K562 (cell line): ENCODE measurements around the gene WDR86. TPM values are rescaled to one million over a fixed set of nuclear protein-coding genes. Genes with fewer than 3 reads are reported as not detected.

ENCODE experiments used
- ATAC-seq: fragments of 200-7000 bp; cut with Tn5 transposase; 3 replicates; pipeline ENCODE4 v1.9.1; 2020; ENCODE audit warnings: moderate library complexity
- BruUV-seq: library from RNA; stranded (reverse); fragments of 400-500 nt; replicated peaks from 2 replicates; lab custom pipeline; 2021; lab: Mats Ljungman, UMichigan
- CTCF ChIA-PET: fragments of 300-600 bp; formaldehyde crosslinking; extraction: SDS; loops from one replicate; lab custom pipeline; 2021; ENCODE audit warnings: low intra/inter-chr PET ratio; lab: Yijun Ruan, JAX
- POLR2A ChIA-PET: fragments of 300-600, 350-650 bp; sonication (Branson Sonifier 250); formaldehyde crosslinking; extraction: SDS; loops from one replicate; lab custom pipeline; 2021; ENCODE audit warnings: antibody characterized with exemption, inconsistent platforms; lab: Yijun Ruan, JAX
- DNase-seq, 4 experiments: peaks; one replicate each; pipeline versions ENCODE4 v3.0.0 to v3.0.0-alpha.2; 2011 to 2018; ENCODE audit warnings: low spot score in 3 of 4, mixed read lengths in 3 of 4; ENCODE audit errors: extremely low read depth in 1 of 4
- FAIRE-seq: peaks from 2 replicates; lab custom pipeline; 2011; peaks lifted over from hg19 to GRCh38; lab: Jason Lieb, UNC
- H2AFZ ChIP-seq: 2 replicates; pipeline ENCODE4 v1.6.0; 2011; ENCODE audit warnings: low read depth, low read length, control low read depth, inconsistent platforms
- H3K27ac ChIP-seq: fragments of 200-600 bp; 3 replicates; pipeline ENCODE4 v1.8.0; 2011; ENCODE audit warnings: low read depth, mild to moderate bottlenecking, control low read depth, inconsistent platforms, low read length, moderate library complexity, mixed read lengths; ENCODE audit errors: extremely low read depth
- H3K27me3 ChIP-seq, 2 experiments: fragments of 300-600 bp in 1 of 2; 2 replicates in 1 of 2; 3 replicates in 1 of 2; pipeline versions ENCODE4 v1.6.0 to v1.8.0; 2011; ENCODE audit warnings: inconsistent platforms in 2 of 2, low read length in 2 of 2, mild to moderate bottlenecking in 1 of 2, mixed read lengths in 1 of 2, moderate library complexity in 1 of 2; ENCODE audit not compliant: control insufficient read depth in 2 of 2, insufficient read depth in 2 of 2
- H3K36me3 ChIP-seq: fragments of 300-600 bp; 3 replicates; pipeline ENCODE4 v1.8.0; 2011; ENCODE audit warnings: mild to moderate bottlenecking, low read length, inconsistent platforms; ENCODE audit not compliant: control insufficient read depth, insufficient read depth
- H3K4me1 ChIP-seq, 2 experiments: fragments of 200-600 bp in 1 of 2; replicated peaks in 1 of 2; 2 replicates in 1 of 2; 3 replicates in 1 of 2; pipeline versions ENCODE4 v1.5.1 to v1.8.0; 2011; ENCODE audit warnings: inconsistent platforms in 2 of 2, low read length in 2 of 2, mild to moderate bottlenecking in 1 of 2, mixed read lengths in 1 of 2, moderate library complexity in 1 of 2; ENCODE audit not compliant: control insufficient read depth in 2 of 2, insufficient read depth in 2 of 2
- H3K4me2 ChIP-seq: 2 replicates; pipeline ENCODE4 v1.6.1; 2011; ENCODE audit warnings: low read length, control low read depth, inconsistent platforms, mixed read lengths; ENCODE audit not compliant: insufficient read depth
- H3K4me3 ChIP-seq: fragments of 200-600 bp; sonication (generic), shearing (Covaris generic); 2 replicates; pipeline ENCODE4 v1.5.1; 2016; ENCODE audit warnings: control low read depth, inconsistent platforms
- H3K79me2 ChIP-seq: fragments of 200-600 bp; 3 replicates; pipeline ENCODE4 v1.8.0; 2011; ENCODE audit warnings: low read length, inconsistent platforms; ENCODE audit not compliant: control insufficient read depth, insufficient read depth
- H3K9ac ChIP-seq, 2 experiments: 2 replicates each; pipeline versions ENCODE4 v1.6.0 to v1.6.1; 2011; ENCODE audit warnings: low read depth in 2 of 2, low read length in 2 of 2, control low read depth in 1 of 2, inconsistent platforms in 1 of 2, mild to moderate bottlenecking in 1 of 2, mixed read lengths in 1 of 2; ENCODE audit not compliant: insufficient read depth in 1 of 2
- H3K9me1 ChIP-seq: one replicate; pipeline ENCODE4 v1.6.0; 2011; ENCODE audit warnings: inconsistent platforms, mild to moderate bottlenecking, low read length, moderate library complexity; ENCODE audit not compliant: control insufficient read depth, insufficient read depth
- H3K9me3 ChIP-seq: replicated peaks from 2 replicates; pipeline ENCODE4 v1.5.1; 2011; ENCODE audit warnings: low read depth, low read length, inconsistent platforms; ENCODE audit not compliant: control insufficient read depth, insufficient read depth
- H4K20me1 ChIP-seq: replicated peaks from 2 replicates; pipeline ENCODE4 v1.6.1; 2011; ENCODE audit warnings: low read length, inconsistent platforms, mixed read lengths; ENCODE audit not compliant: control insufficient read depth, insufficient read depth
- ARHGAP35 ChIP-seq: fragments of 450-650 bp; IDR thresholded peaks from 2 replicates; pipeline ENCODE4 v1.6.1; 2018; ENCODE audit not compliant: partially characterized antibody
- DPF2 ChIP-seq: fragments of 450-650 bp; IDR thresholded peaks from 2 replicates; pipeline ENCODE4 v1.6.1; 2016
- ELF1 ChIP-seq: fragments of 200-800 bp; sonication (Bioruptor generic); IDR thresholded peaks from 2 replicates; pipeline ENCODE4 v1.6.1; 2016; ENCODE audit warnings: missing genetic modification characterization, missing compliant biosample characterization
- KDM1A ChIP-seq, 2 experiments: fragments of 450-650 bp; IDR thresholded peaks; 2 replicates each; pipeline ENCODE4 v1.6.1; 2016; ENCODE audit warnings: mild to moderate bottlenecking in 2 of 2
- MAZ ChIP-seq, 2 experiments: fragments of 450-650 bp in 1 of 2; sonication (generic) in 1 of 2; formaldehyde crosslinking; IDR thresholded peaks in 1 of 2; conservative IDR thresholded peaks in 1 of 2; 2 replicates each; pipeline versions ENCODE4 v1.4.0 to v1.5.0; 2020; ENCODE audit warnings: mild to moderate bottlenecking in 1 of 2, missing genetic modification reagents in 1 of 2
- NR2C1 ChIP-seq, 2 experiments: fragments of 450-650 bp; IDR thresholded peaks; 2 replicates each; pipeline ENCODE4 v1.6.1; 2017; ENCODE audit warnings: mild to moderate bottlenecking in 2 of 2, antibody characterized with exemption in 1 of 2, inconsistent platforms in 1 of 2, missing compliant biosample characterization in 1 of 2, missing genetic modification characterization in 1 of 2
- NRF1 ChIP-seq, 2 experiments: fragments of 450-650 bp; IDR thresholded peaks in 1 of 2; conservative IDR thresholded peaks in 1 of 2; 2 replicates each; pipeline ENCODE4 v1.6.1; 2014; ENCODE audit warnings: mild to moderate bottlenecking in 2 of 2
- PPARD ChIP-seq: fragments of 250-450 bp; sonication (Bioruptor Pico); IDR thresholded peaks from 2 replicates; pipeline ENCODE4 v1.8.0; 2022; ENCODE audit warnings: inconsistent platforms, mild to moderate bottlenecking, moderate library complexity
- RB1 ChIP-seq: fragments of 450-650 bp; IDR thresholded peaks from 2 replicates; pipeline ENCODE4 v1.6.1; 2017; ENCODE audit warnings: low read depth, mild to moderate bottlenecking
- SRSF1 ChIP-seq: fragments of 200-400 bp; formaldehyde crosslinking; IDR thresholded peaks from 2 replicates; pipeline ENCODE4 v1.6.1; 2017; ENCODE audit warnings: mild to moderate bottlenecking, low read depth, low read length, moderate library complexity
- STAG1 ChIP-seq: sonication (generic); formaldehyde crosslinking; IDR thresholded peaks from 2 replicates; pipeline ENCODE4 v1.5.0; 2020; ENCODE audit warnings: missing genetic modification reagents, borderline replicate concordance
- TBP ChIP-seq: optimal IDR thresholded peaks from 2 replicates; pipeline ENCODE3; 2011; ENCODE audit warnings: low read depth, low read length, improper control_type of control experiment
- WGBS: fragments of 100-300 bp; shearing (Covaris generic); methylation state at CpG from one replicate; pipeline ENCODE4 v1.1.6; 2016; ENCODE audit warnings: low coverage, mixed read lengths; ENCODE audit not compliant: insufficient coverage; ENCODE audit errors: missing lambda C conversion rate; 5-methylcytosine and 5-hydroxymethylcytosine counted together
- in situ Hi-C: fragments of 300-500 bp; cut with MboI; formaldehyde crosslinking; loops from 4 replicates; pipeline ENCODE4 v1.15.0; 2018; ENCODE audit warnings: inconsistent platforms, mixed read lengths
- intact Hi-C: fragments of 100-400 bp; cut with micrococcal nuclease; formaldehyde crosslinking; loops from 2 replicates; pipeline ENCODE4 v1.14.2; 2022
- polyA plus RNA-seq, 8 experiments: library from polyadenylated mRNA; depleted of rRNA in 4 of 8; stranded (reverse) in 5 of 8; unstranded in 3 of 8; fragments of >200 nt; fragmentation: Nextera tagmentation in 2 of 8; fragmentation: Illumina TruSeq in 1 of 8; extraction: Ambion mirVana in 2 of 8; extraction: Trizol in 1 of 8; gene quantifications; 2 replicates each; pipeline versions ENCODE4 v1.2.1 to v1.2.3, GENCODE V29; 2011 to 2014; ENCODE audit warnings: inconsistent platforms in 1 of 8, missing spikeins in 1 of 8
- total RNA-seq, 7 experiments: library from RNA; depleted of rRNA in 6 of 7; stranded (reverse); fragments of >200 nt in 6 of 7; fragmentation: Illumina TruSeq in 2 of 7; extraction: Trizol in 2 of 7; gene quantifications; 2 replicates each; pipeline versions ENCODE4 v1.2.1 to v1.2.3, GENCODE V29; 2011 to 2021; ENCODE audit warnings: low replicate concordance in 1 of 7
- TF ChIP-seq, protein P1 (sequence below): sonication (generic); formaldehyde crosslinking; IDR thresholded peaks from 2 replicates; pipeline ENCODE4 v1.5.0; 2020; ENCODE audit warnings: missing genetic modification reagents
- TF ChIP-seq, protein P2 (sequence below): fragments of 250-450 bp; sonication (Bioruptor Pico); IDR thresholded peaks from 2 replicates; pipeline ENCODE4 v1.5.0; 2022; ENCODE audit warnings: mild to moderate bottlenecking

The WDR86 gene
- total and polyA plus RNA-seq, 9 of the 15 experiments (the other 6 are each of a cell fraction or from before 2014, with no cell fraction given) = 0.24 TPM; not detected in 8

DNA sequence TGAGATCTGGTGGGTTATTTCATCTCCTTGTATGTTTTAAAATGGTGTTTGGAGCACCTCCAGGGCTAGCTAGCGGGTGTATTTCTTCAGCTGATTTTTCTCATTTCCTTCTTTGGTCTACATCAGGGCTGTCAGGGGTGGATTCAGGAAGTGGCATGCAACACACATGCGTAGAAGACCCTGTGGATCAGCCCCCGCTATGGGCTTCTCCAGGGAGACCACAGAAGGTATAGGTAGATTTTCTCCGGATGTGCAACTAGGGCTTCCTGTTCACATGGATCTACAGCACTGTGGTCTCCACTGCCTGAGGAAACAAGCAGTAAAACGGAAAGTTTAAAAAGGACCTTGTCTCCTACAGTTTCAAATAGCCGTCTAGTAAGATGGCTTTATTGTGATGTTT is 57.9 kb downstream of the WDR86 start:
- no peaks in the 10 kb centered on the region for H3K9me3 ChIP-seq
- WGBS = 91% methylated on average over 6 of the region's 6 CpGs
- no peaks in the 10 kb centered on the region for H3K27me3 ChIP-seq
- POLR2A ChIA-PET = interaction anchor here (1.0 to 1.7 kb wide), 5 partner anchors 9 to 36 kb away, joined by 3 to 7 read pairs (median 6); no protein-coding TSS in a partner anchor
- in situ Hi-C loops = loop anchor here (10.0 kb wide), 1 partner anchor 1337 kb away; no protein-coding TSS in a partner anchor
- no peak overlapping the region for H3K4me2 ChIP-seq
- no peaks in the 10 kb centered on the region for H3K79me2 ChIP-seq
- no peak overlapping the region for H2AFZ ChIP-seq
- CTCF ChIA-PET = interaction anchor here (3.6 kb wide), 1 partner anchor 36 kb away, joined by 73 read pairs; no protein-coding TSS in a partner anchor
- intact Hi-C loops = loop anchor here (5.0 kb wide), 1 partner anchor 180 kb away; no protein-coding TSS in a partner anchor
- BruUV-seq = no TSS peak
- H3K9me1 ChIP-seq = no peaks in the 10 kb centered on the region
- H3K4me3 ChIP-seq = no peak overlapping the region
- H3K27ac ChIP-seq = no peak overlapping the region
- FAIRE-seq (no peak), DNase-seq (no peak), ATAC-seq (no peak)
- H3K4me1 ChIP-seq = peaks cover 4 to 11% of the 10 kb centered on the region in 2 experiments; a peak in 4 of 5 replicates
- no peak for TF ChIP-seq PPARD (CRISPR knock-in tag)
- no peak for TF ChIP-seq TBP
- TF ChIP-seq NR2C1 (IDR thresholded peaks at IDR 0.05) = no peak
- no peak for TF ChIP-seq NR2C1 (tag; IDR thresholded peaks at IDR 0.05)
- TF ChIP-seq ELF1 (tag) = no peak
- TF ChIP-seq DPF2 = no peak
- TF ChIP-seq SRSF1 = no peak
- no peak for TF ChIP-seq NRF1 (conservative IDR thresholded peaks at IDR 0.05 in 1 of 2, IDR thresholded peaks at IDR 0.05 in 1 of 2)
- TF ChIP-seq MAZ (CRISPR knock-in tag; conservative IDR thresholded peaks at IDR 0.05 in 1 of 2, IDR thresholded peaks at IDR 0.05 in 1 of 2) = no peak
- TF ChIP-seq, protein P1, sequence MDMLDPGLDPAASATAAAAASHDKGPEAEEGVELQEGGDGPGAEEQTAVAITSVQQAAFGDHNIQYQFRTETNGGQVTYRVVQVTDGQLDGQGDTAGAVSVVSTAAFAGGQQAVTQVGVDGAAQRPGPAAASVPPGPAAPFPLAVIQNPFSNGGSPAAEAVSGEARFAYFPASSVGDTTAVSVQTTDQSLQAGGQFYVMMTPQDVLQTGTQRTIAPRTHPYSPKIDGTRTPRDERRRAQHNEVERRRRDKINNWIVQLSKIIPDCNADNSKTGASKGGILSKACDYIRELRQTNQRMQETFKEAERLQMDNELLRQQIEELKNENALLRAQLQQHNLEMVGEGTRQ (CRISPR knock-in tag) = no peak
- no peak for TF ChIP-seq ARHGAP35
- TF ChIP-seq, protein P2, sequence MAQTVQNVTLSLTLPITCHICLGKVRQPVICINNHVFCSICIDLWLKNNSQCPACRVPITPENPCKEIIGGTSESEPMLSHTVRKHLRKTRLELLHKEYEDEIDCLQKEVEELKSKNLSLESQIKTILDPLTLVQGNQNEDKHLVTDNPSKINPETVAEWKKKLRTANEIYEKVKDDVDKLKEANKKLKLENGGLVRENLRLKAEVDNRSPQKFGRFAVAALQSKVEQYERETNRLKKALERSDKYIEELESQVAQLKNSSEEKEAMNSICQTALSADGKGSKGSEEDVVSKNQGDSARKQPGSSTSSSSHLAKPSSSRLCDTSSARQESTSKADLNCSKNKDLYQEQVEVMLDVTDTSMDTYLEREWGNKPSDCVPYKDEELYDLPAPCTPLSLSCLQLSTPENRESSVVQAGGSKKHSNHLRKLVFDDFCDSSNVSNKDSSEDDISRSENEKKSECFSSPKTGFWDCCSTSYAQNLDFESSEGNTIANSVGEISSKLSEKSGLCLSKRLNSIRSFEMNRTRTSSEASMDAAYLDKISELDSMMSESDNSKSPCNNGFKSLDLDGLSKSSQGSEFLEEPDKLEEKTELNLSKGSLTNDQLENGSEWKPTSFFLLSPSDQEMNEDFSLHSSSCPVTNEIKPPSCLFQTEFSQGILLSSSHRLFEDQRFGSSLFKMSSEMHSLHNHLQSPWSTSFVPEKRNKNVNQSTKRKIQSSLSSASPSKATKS (CRISPR knock-in tag) = no peak
- TF ChIP-seq KDM1A (IDR thresholded peaks at IDR 0.05) = no peak
- no peak for TF ChIP-seq STAG1
- no peak for TF ChIP-seq RB1
- 0 out of 2 replicates have a peak, but pooled peaks cover 4% of the 10 kb centered on the region for H4K20me1 ChIP-seq
- peaks cover 79% of the 10 kb centered on the region for H3K36me3 ChIP-seq
- no peak overlapping the region for H3K9ac ChIP-seq
